Mucosa of rectum (tissue), 2 donors: Measurements from ENCODE around the gene NFIA.

Experiments used
- H3K27ac ChIP-seq, 2 donors: one replicate each; pipeline ENCODE4 v1.7.0; 2013; ENCODE audit warnings: inconsistent platforms in 2 of 2, low read depth in 2 of 2, low read length in 2 of 2
- H3K27me3 ChIP-seq, 2 donors: one replicate each; pipeline ENCODE4 v1.7.0; 2013; ENCODE audit warnings: low read length in 2 of 2; ENCODE audit not compliant: control insufficient read depth in 2 of 2, insufficient read depth in 2 of 2
- H3K36me3 ChIP-seq, 2 donors: one replicate each; pipeline ENCODE4 v1.7.0; 2013; ENCODE audit warnings: low read length in 2 of 2; ENCODE audit not compliant: control insufficient read depth in 2 of 2, insufficient read depth in 2 of 2
- H3K4me1 ChIP-seq, 2 donors: one replicate each; pipeline ENCODE4 v1.7.0; 2013; ENCODE audit warnings: low read length in 2 of 2, mild to moderate bottlenecking in 1 of 2; ENCODE audit not compliant: control insufficient read depth in 2 of 2, insufficient read depth in 2 of 2
- H3K4me3 ChIP-seq, 2 donors: one replicate each; pipeline ENCODE4 v1.7.0; 2013; ENCODE audit warnings: low read length in 2 of 2
- H3K9ac ChIP-seq, 2 donors: one replicate each; pipeline ENCODE4 v1.7.0; 2013; ENCODE audit warnings: low read length in 2 of 2, low read depth in 1 of 2, mild to moderate bottlenecking in 1 of 2
- H3K9me3 ChIP-seq, 2 donors: one replicate each; pipeline ENCODE4 v1.7.0; 2013; ENCODE audit warnings: low read length in 2 of 2; ENCODE audit not compliant: control insufficient read depth in 2 of 2
- donor health status: healthy.
- donor health status: Normal muscosa, but diverticular disease.

NFIA gene

GRCh38 chr1:61404597-61405376 lies 322.4 kb downstream of the NFIA start:
- peaks cover 0 to 5% of the 10 kb centered on the region in 2 donors for H3K4me1 ChIP-seq
- no peaks in the 10 kb centered on the region for H3K9me3 ChIP-seq
- H3K27me3 ChIP-seq, result no peaks in the 10 kb centered on the region
- H3K36me3 ChIP-seq, result peaks cover 10 to 30% of the 10 kb centered on the region in 2 donors
- no peak overlapping the region for H3K27ac ChIP-seq
- no peak overlapping the region for H3K9ac ChIP-seq
- H3K4me3 ChIP-seq, result no peak overlapping the region

GRCh38 chr1:61406467-61406866 lies 324.1 kb downstream of the NFIA start:
- no peak overlapping the region for H3K4me3 ChIP-seq
- H3K9ac ChIP-seq, result no peak overlapping the region
- no peaks in the 10 kb centered on the region for H3K27me3 ChIP-seq
- H3K27ac ChIP-seq, result no peak overlapping the region
- peaks cover 0 to 5% of the 10 kb centered on the region in 2 donors for H3K4me1 ChIP-seq
- no peaks in the 10 kb centered on the region for H3K9me3 ChIP-seq
- H3K36me3 ChIP-seq, result peaks cover 16 to 35% of the 10 kb centered on the region in 2 donors

GRCh38 chr1:61412601-61413000 lies 330.2 kb downstream of the NFIA start:
- peaks cover 10 to 22% of the 10 kb centered on the region in 2 donors for H3K36me3 ChIP-seq
- H3K9ac ChIP-seq, result no peak overlapping the region
- no peaks in the 10 kb centered on the region for H3K4me1 ChIP-seq
- no peaks in the 10 kb centered on the region for H3K9me3 ChIP-seq
- H3K27ac ChIP-seq, result no peak overlapping the region
- no peak overlapping the region for H3K4me3 ChIP-seq
- no peaks in the 10 kb centered on the region for H3K27me3 ChIP-seq

- Histone ChIP-seq H3K9me3 (no peaks in the 10 kb centered on the region), H3K27ac (no peak overlapping the region), H3K4me3 (no peak overlapping the region), H3K36me3 (peaks cover 0 to 5% of the 10 kb centered on the region in 2 donors), H3K9ac (no peak overlapping the region), H3K27me3 (no peaks in the 10 kb centered on the region), H3K4me1 (no peaks in the 10 kb centered on the region)
Observed at GRCh38 chr1:61419196-61419595, 336.8 kb downstream of the NFIA start.

- H3K9ac ChIP-seq, result no peak overlapping the region
- no peak overlapping the region for H3K27ac ChIP-seq
- H3K27me3 ChIP-seq, result no peaks in the 10 kb centered on the region
- H3K4me3 ChIP-seq, result no peak overlapping the region
- no peaks in the 10 kb centered on the region for H3K4me1 ChIP-seq
- peaks cover 0 to 5% of the 10 kb centered on the region in 2 donors for H3K36me3 ChIP-seq
- H3K9me3 ChIP-seq, result no peaks in the 10 kb centered on the region
Observed at GRCh38 chr1:61419657-61420056, 337.3 kb downstream of the NFIA start.

GRCh38 chr1:61420243-61420642 lies 337.9 kb downstream of the NFIA start:
- Histone ChIP-seq H3K36me3 (peaks cover 0 to 5% of the 10 kb centered on the region in 2 donors), H3K4me1 (no peaks in the 10 kb centered on the region), H3K27ac (no peak overlapping the region), H3K9ac (no peak overlapping the region), H3K4me3 (no peak overlapping the region), H3K9me3 (no peaks in the 10 kb centered on the region), H3K27me3 (no peaks in the 10 kb centered on the region)

- peaks cover 0 to 5% of the 10 kb centered on the region in 2 donors for H3K36me3 ChIP-seq
- no peak overlapping the region for H3K4me3 ChIP-seq
- no peaks in the 10 kb centered on the region for H3K4me1 ChIP-seq
- no peaks in the 10 kb centered on the region for H3K9me3 ChIP-seq
- no peak overlapping the region for H3K27ac ChIP-seq
- no peaks in the 10 kb centered on the region for H3K27me3 ChIP-seq
- H3K9ac ChIP-seq, result no peak overlapping the region
Observed at GRCh38 chr1:61420909-61421835, 338.8 kb downstream of the NFIA start.

GRCh38 chr1:61423643-61424042 lies 341.3 kb downstream of the NFIA start:
- no peak overlapping the region for H3K27ac ChIP-seq
- no peaks in the 10 kb centered on the region for H3K27me3 ChIP-seq
- H3K9ac ChIP-seq, result no peak overlapping the region
- no peaks in the 10 kb centered on the region for H3K4me1 ChIP-seq
- no peaks in the 10 kb centered on the region for H3K9me3 ChIP-seq
- peaks cover 0 to 5% of the 10 kb centered on the region in 2 donors for H3K36me3 ChIP-seq
- no peak overlapping the region for H3K4me3 ChIP-seq

GRCh38 chr1:61424382-61424781 lies 342.0 kb downstream of the NFIA start:
- Histone ChIP-seq H3K9ac (no peak overlapping the region), H3K27me3 (no peaks in the 10 kb centered on the region), H3K9me3 (no peaks in the 10 kb centered on the region), H3K4me1 (no peaks in the 10 kb centered on the region), H3K4me3 (no peak overlapping the region), H3K27ac (no peak overlapping the region), H3K36me3 (peaks cover 0 to 3% of the 10 kb centered on the region in 2 donors)

- no peaks in the 10 kb centered on the region for H3K36me3 ChIP-seq
- H3K27ac ChIP-seq, result no peak overlapping the region
Observed at GRCh38 chr1:61425040-61425439, 342.7 kb downstream of the NFIA start.

More at GRCh38 chr1:61425040-61425439, 342.7 kb downstream of the NFIA start:
- Histone ChIP-seq H3K9ac (no peak overlapping the region), H3K27me3 (no peaks in the 10 kb centered on the region), H3K4me1 (no peaks in the 10 kb centered on the region), H3K4me3 (no peak overlapping the region), H3K9me3 (no peaks in the 10 kb centered on the region)
